Neural cell (in vitro differentiated cells): Measurements from ENCODE around the gene ADAMTS18. TPM values are rescaled to one million over a fixed set of nuclear protein-coding genes. Genes with fewer than 3 reads are reported as not detected.

ENCODE experiments used
- H2AFZ ChIP-seq: fragments of 200-600, 300-800 bp; sonication (generic), shearing (Covaris generic); 2 replicates; pipeline ENCODE4 v1.6.0; 2014; ENCODE audit warnings: low read depth, mild to moderate bottlenecking, antibody characterized with exemption, low read length, moderate library complexity
- H3F3A ChIP-seq: fragments of 200-600 bp; shearing (Covaris generic); 2 replicates; pipeline ENCODE4 v1.6.1; 2016; ENCODE audit warnings: mild to moderate bottlenecking, moderate library complexity, mixed read lengths, antibody characterized with exemption, low read length; ENCODE audit not compliant: insufficient read depth, poor library complexity, severe bottlenecking
- H3K27ac ChIP-seq: fragments of 200-600, 300-800 bp; sonication (generic), shearing (Covaris generic); 2 replicates; pipeline ENCODE4 v1.5.1; 2014; ENCODE audit warnings: mild to moderate bottlenecking, low read length, moderate library complexity
- H3K27me3 ChIP-seq: fragments of 300-800, 200-600 bp; sonication (generic), shearing (Covaris generic); 2 replicates; pipeline ENCODE4 v1.6.0; 2014; ENCODE audit warnings: mild to moderate bottlenecking, low read depth, low read length, moderate library complexity; ENCODE audit not compliant: insufficient read depth
- H3K36me3 ChIP-seq: fragments of 300-800, 200-600 bp; sonication (generic), shearing (Covaris generic); 2 replicates; pipeline ENCODE4 v1.5.1; 2014; ENCODE audit warnings: mild to moderate bottlenecking, antibody characterized with exemption, low read length, moderate library complexity; ENCODE audit not compliant: insufficient read depth
- H3K4me2 ChIP-seq: fragments of 300-800, 200-600 bp; sonication (generic), shearing (Covaris generic); 2 replicates; pipeline ENCODE4 v1.6.0; 2014; ENCODE audit warnings: mild to moderate bottlenecking, low read length
- H3K4me3 ChIP-seq: fragments of 300-800, 200-600 bp; sonication (generic), shearing (Covaris generic); 2 replicates; pipeline ENCODE4 v1.5.1; 2014; ENCODE audit warnings: mild to moderate bottlenecking, low read length, moderate library complexity
- H3K79me2 ChIP-seq: fragments of 200-600 bp; shearing (Covaris generic); replicated peaks from 2 replicates; pipeline ENCODE4 v1.6.0; 2014; ENCODE audit warnings: mild to moderate bottlenecking, low read length, moderate library complexity; ENCODE audit not compliant: insufficient read depth
- H3K9ac ChIP-seq: fragments of 300-800, 200-600 bp; sonication (generic), shearing (Covaris generic); 2 replicates; pipeline ENCODE4 v1.6.1; 2016; ENCODE audit warnings: mild to moderate bottlenecking, low read length, mixed read lengths
- H3K9me2 ChIP-seq: fragments of 200-600 bp; shearing (Covaris generic); 2 replicates; pipeline ENCODE4 v1.6.1; 2016; ENCODE audit warnings: mild to moderate bottlenecking, low read length, mixed read lengths; ENCODE audit not compliant: insufficient read depth
- H3K9me3 ChIP-seq: fragments of 200-600, 300-800 bp; sonication (generic), shearing (Covaris generic); 2 replicates; pipeline ENCODE4 v1.6.1; 2016; ENCODE audit warnings: mild to moderate bottlenecking, mixed run types, low read length, moderate library complexity, mixed read lengths
- H4K20me1 ChIP-seq: fragments of 200-600 bp; shearing (Covaris generic); 2 replicates; pipeline ENCODE4 v1.6.1; 2016; ENCODE audit warnings: mild to moderate bottlenecking, mixed run types; ENCODE audit not compliant: insufficient read depth
- CTCF ChIP-seq: fragments of 450-650 bp; IDR thresholded peaks from 2 replicates; pipeline ENCODE4 v1.5.1; 2014; ENCODE audit warnings: antibody characterized with exemption, mild to moderate bottlenecking, moderate library complexity; ENCODE audit not compliant: poor library complexity, severe bottlenecking
- EP300 ChIP-seq: fragments of 450-650 bp; conservative IDR thresholded peaks from 2 replicates; pipeline ENCODE4 v1.6.1; 2014; ENCODE audit warnings: antibody characterized with exemption, mild to moderate bottlenecking, moderate library complexity; ENCODE audit not compliant: poor library complexity, severe bottlenecking
- EZH2 ChIP-seq: fragments of 200-600, 300-800 bp; shearing (Covaris generic), sonication (generic); IDR thresholded peaks from 2 replicates; pipeline ENCODE4 v1.6.1; 2014; ENCODE audit warnings: antibody characterized with exemption, low read length, borderline replicate concordance, mild to moderate bottlenecking; ENCODE audit not compliant: insufficient read depth, poor library complexity, severe bottlenecking
- MXI1 ChIP-seq: fragments of 450-650 bp; conservative IDR thresholded peaks from 2 replicates; pipeline ENCODE4 v1.6.1; 2014; ENCODE audit warnings: antibody characterized with exemption, mild to moderate bottlenecking; ENCODE audit not compliant: poor library complexity, severe bottlenecking
- POLR2AphosphoS5 ChIP-seq: IDR thresholded peaks from 2 replicates; pipeline ENCODE4 v1.6.1; 2012
- RAD21 ChIP-seq: fragments of 450-650 bp; conservative IDR thresholded peaks from 2 replicates; pipeline ENCODE4 v1.6.1; 2014; ENCODE audit warnings: antibody characterized with exemption, mild to moderate bottlenecking, moderate library complexity
- REST ChIP-seq: IDR thresholded peaks from 2 replicates; pipeline ENCODE4 v1.6.1; 2012; ENCODE audit warnings: borderline replicate concordance
- SMC3 ChIP-seq: fragments of 450-650 bp; conservative IDR thresholded peaks from 2 replicates; pipeline ENCODE4 v1.6.1; 2014; ENCODE audit warnings: antibody characterized with exemption, mild to moderate bottlenecking, moderate library complexity; ENCODE audit not compliant: poor library complexity
- polyA plus RNA-seq: library from polyadenylated mRNA; depleted of rRNA; stranded (reverse); fragments of >200 nt; gene quantifications from 2 replicates; pipeline ENCODE4 v1.2.3, GENCODE V29; 2014

The ADAMTS18 gene
- polyA plus RNA-seq, 1 donor from 2014 or later = 1.3 TPM

GRCh38 chr16:77450790-77451487 is 16.1 kb upstream of the ADAMTS18 start:
- Histone ChIP-seq H3K36me3 (no peaks in the 10 kb centered on the region), H3F3A (no peaks in the 10 kb centered on the region), H3K9me3 (no peaks in the 10 kb centered on the region), H3K27ac (no peak overlapping the region), H3K79me2 (no peaks in the 10 kb centered on the region), H3K9me2 (no peaks in the 10 kb centered on the region), H4K20me1 (no peaks in the 10 kb centered on the region), H3K27me3 (no peaks in the 10 kb centered on the region), H3K9ac (no peak overlapping the region), H2AFZ (no peak overlapping the region), H3K4me3 (no peak overlapping the region), H3K4me2 (no peak overlapping the region)
- TF ChIP-seq POLR2AphosphoS5 = no peak
- no peak for TF ChIP-seq EZH2
- no peak for TF ChIP-seq CTCF

- Histone ChIP-seq H3K9ac (no peak overlapping the region), H3K27me3 (no peaks in the 10 kb centered on the region), H3F3A (no peaks in the 10 kb centered on the region), H2AFZ (no peak overlapping the region), H4K20me1 (no peaks in the 10 kb centered on the region), H3K79me2 (no peaks in the 10 kb centered on the region), H3K9me3 (no peaks in the 10 kb centered on the region), H3K4me2 (no peak overlapping the region), H3K9me2 (no peaks in the 10 kb centered on the region), H3K27ac (no peak overlapping the region), H3K36me3 (no peaks in the 10 kb centered on the region), H3K4me3 (no peak overlapping the region)
- TF ChIP-seq POLR2AphosphoS5 = no peak
- no peak for TF ChIP-seq MXI1
- TF ChIP-seq SMC3 = no peak
- no peak for TF ChIP-seq EZH2
- no peak for TF ChIP-seq REST
- no peak for TF ChIP-seq RAD21
- TF ChIP-seq EP300 = no peak
These were observed 14.4 kb upstream of the ADAMTS18 start for GRCh38 chr16:77449208-77449607.

- Histone ChIP-seq H3K9me3 (no peaks in the 10 kb centered on the region), H3K4me3 (no peak overlapping the region), H2AFZ (no peak overlapping the region), H3F3A (no peaks in the 10 kb centered on the region), H3K9ac (no peak overlapping the region), H3K36me3 (no peaks in the 10 kb centered on the region), H3K27ac (no peak overlapping the region), H3K4me2 (no peak overlapping the region), H4K20me1 (no peaks in the 10 kb centered on the region), H3K27me3 (no peaks in the 10 kb centered on the region), H3K9me2 (no peaks in the 10 kb centered on the region), H3K79me2 (no peaks in the 10 kb centered on the region)
- TF ChIP-seq SMC3 (no peak), POLR2AphosphoS5 (no peak)
These were observed 10.5 kb upstream of the ADAMTS18 start for GRCh38 chr16:77445324-77445723.
